LNCAP (cell line): ENCODE measurements around the gene LCAT.

ENCODE experiments used
- CTCF ChIP-seq: fragments of 450-650 bp; IDR thresholded peaks from 2 replicates; pipeline ENCODE4 v1.5.1; 2017; ENCODE audit warnings: mild to moderate bottlenecking

LCAT gene

GRCh38 chr16:67943619-67944504, at the start of gene LCAT:
Gene LCAT, minus strand, starts transcription at chr16:67944120. Its CDS starts 19 bp downstream, at chr16:67944101.
- TF ChIP-seq CTCF, result no peak

- peak; percentile 98 for TF ChIP-seq CTCF
Measured at GRCh38 chr16:67993207-67994039, 49.5 kb upstream of the LCAT start.

DNA sequence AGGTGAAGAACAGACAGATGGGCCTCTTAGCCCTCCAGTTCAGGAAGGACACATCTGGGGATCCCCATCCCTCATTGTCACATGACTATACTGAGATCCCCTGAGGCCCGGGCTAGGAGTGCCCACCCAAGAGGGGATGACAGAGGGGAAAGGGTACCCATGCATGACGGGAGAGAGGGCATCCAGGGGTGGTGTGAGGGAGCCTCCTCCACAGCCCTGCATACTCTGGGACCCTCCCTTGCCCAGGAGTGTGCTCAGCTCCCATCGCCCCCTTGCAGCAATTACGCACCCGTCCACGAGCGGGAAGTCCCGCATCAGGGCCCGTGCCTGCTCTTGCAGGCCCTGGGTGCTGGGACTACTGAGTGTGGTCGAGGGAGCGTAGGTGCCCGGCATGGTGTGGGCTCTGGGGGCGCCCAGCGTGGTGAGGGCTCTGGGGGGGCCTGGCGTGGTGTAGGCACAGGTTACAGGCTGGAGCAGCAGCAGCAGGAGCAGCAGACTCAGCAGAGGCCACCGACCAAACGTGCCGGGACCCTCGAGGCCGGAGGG, 48.8 kb upstream of the LCAT start:
- TF ChIP-seq CTCF, result no peak

DNA sequence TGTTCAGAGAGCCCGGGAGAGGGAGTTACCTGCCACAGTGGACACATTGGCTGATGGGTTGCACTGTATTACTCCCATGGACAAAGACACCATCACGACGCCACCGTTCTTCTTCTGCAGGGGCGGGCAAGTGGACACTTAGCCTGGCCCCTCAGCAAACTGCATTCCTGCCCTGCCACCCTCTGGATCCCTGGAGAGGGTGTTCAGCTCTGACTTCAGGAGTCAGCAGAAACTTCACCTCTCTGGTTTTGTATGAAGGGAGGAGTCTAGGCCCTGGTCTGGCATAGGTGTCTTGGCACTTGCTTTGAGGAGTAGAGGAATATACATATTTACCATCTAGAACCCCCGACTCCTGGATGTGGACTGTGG, 46.1 kb upstream of the LCAT start:
- no peak for TF ChIP-seq CTCF

DNA sequence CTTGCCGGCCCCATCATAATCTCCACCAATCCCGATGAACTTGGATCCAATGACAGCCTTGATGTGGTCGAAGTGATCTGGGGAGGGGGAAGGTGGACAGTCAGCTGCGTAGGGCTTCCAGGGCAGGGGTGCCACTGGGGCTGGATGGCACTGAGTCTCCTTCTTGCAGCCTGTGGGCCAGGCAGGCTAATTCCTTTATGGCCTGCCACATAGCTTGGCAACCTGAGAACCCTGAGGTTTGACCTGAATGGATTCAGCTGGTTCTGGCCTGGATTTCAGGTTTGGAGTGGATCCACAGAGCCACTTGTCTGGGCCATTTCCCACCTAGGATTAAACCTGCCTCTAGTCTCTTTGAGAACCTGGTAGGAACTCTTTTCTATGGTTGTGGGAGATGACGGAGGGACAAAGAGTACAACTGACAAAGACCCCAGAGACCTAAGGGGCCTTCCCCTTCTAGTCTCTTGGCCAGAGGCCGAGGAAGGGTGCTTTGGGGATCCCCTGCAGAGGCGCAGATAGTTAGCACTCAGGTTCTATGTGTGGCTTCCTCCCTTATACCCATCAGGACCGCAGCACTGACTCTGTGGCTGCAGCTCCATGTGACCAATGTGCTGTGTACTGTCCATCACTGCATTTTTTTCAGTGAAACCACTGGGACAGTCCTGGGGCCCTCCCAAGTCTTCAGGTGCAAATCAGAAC, 45.5 kb upstream of the LCAT start:
- TF ChIP-seq CTCF, result no peak

- no peak for TF ChIP-seq CTCF
Measured at GRCh38 chr16:67988675-67989074, 44.8 kb upstream of the LCAT start.

DNA sequence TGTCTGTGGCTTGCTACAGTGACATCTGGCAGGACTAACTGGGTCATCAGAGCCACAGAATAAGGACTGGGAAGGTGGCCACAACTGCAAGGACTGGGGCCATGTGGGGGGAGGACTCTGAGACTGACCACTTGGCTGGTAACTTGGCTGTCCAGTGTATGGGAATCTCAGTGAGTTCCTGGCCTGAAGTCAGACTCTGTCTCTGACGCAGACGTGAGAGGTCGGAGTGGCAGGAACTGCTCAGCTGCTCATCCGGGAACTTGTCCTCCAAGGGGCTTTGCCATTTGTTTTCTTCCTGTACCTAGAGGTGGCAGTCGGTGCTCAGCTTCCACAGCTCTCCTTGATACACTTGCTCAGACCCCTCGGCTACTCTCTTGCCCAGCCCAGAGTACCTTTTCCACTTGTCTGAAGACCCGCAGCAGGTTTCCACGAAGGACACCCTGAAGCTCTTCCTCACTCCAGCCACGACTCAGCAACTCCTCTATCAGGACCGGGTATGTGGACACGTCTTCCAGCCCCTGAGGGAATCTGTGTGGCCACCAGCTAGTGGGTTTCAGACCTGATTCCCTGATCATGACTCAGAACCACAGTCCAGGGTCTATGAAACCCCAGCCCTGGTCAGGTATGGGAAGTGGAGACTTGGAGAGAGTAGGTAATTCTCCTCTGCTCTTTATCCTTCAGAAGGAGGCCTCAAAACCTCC, 43.7 kb upstream of the LCAT start:
- TF ChIP-seq CTCF, result no peak
